WTC11 (cell line): ENCODE data around the gene TMEM184A. TPM values are rescaled to one million over a fixed set of nuclear protein-coding genes. Genes with fewer than 3 reads are reported as not detected.

ENCODE experiments used
- ATAC-seq: fragments of 200-7000 bp; cut with Tn5 transposase; 2 replicates; pipeline ENCODE4 v1.10.0; 2021; ENCODE audit warnings: mild to moderate bottlenecking, moderate library complexity
- CTCF ChIA-PET: fragments of 300-600 bp; sonication (Branson Sonifier 250); formaldehyde crosslinking; loops from one replicate; lab custom pipeline; 2021; ENCODE audit warnings: antibody characterized with exemption; lab: Charles Lee
- POLR2A ChIA-PET: fragments of 350-600 bp; sonication (Branson Sonifier 250); formaldehyde crosslinking; loops from one replicate; lab custom pipeline; 2021; ENCODE audit warnings: antibody characterized with exemption; lab: Charles Lee
- DNase-seq: peaks from one replicate; pipeline ENCODE4 v3.0.0; 2021; ENCODE audit warnings: low spot score
- H3K27ac Mint-ChIP-seq: 2 replicates; pipeline ENCODE4 v1.8.0; 2021; ENCODE audit warnings: mixed read lengths
- H3K27me3 Mint-ChIP-seq: 2 replicates; pipeline ENCODE4 v1.8.0; 2021; ENCODE audit warnings: low read depth, mild to moderate bottlenecking, moderate library complexity, mixed read lengths
- H3K36me3 Mint-ChIP-seq: 2 replicates; pipeline ENCODE4 v1.8.0; 2021; ENCODE audit warnings: mixed read lengths
- H3K4me1 Mint-ChIP-seq: 2 replicates; pipeline ENCODE4 v1.8.0; 2022; ENCODE audit warnings: mixed read lengths
- H3K4me3 Mint-ChIP-seq: 2 replicates; pipeline ENCODE4 v1.8.0; 2021; ENCODE audit warnings: mild to moderate bottlenecking, moderate library complexity, mixed read lengths
- H3K9me3 Mint-ChIP-seq: 2 replicates; pipeline ENCODE4 v1.8.0; 2021; ENCODE audit warnings: mixed read lengths
- AR ChIP-seq: fragments of 250-450 bp; sonication (Bioruptor Pico); IDR thresholded peaks from 2 replicates; pipeline ENCODE4 v1.9.0; 2021; ENCODE audit warnings: mild to moderate bottlenecking
- ARID4B ChIP-seq: sonication (generic); formaldehyde crosslinking; IDR thresholded peaks from 2 replicates; pipeline ENCODE4 v1.8.0; 2023; ENCODE audit warnings: missing genetic modification reagents, mild to moderate bottlenecking, borderline replicate concordance
- CTCF ChIP-seq: fragments of 200-600 bp; IDR thresholded peaks from 2 replicates; pipeline ENCODE4 v1.8.0; 2022; ENCODE audit warnings: antibody characterized with exemption
- EMX1 ChIP-seq: fragments of 250-450 bp; sonication (Bioruptor Pico); IDR thresholded peaks from 2 replicates; pipeline ENCODE4 v1.8.0; 2021; ENCODE audit warnings: mild to moderate bottlenecking
- MLX ChIP-seq: sonication (generic); formaldehyde crosslinking; IDR thresholded peaks from 2 replicates; pipeline ENCODE4 v1.8.1; 2023; ENCODE audit warnings: mild to moderate bottlenecking, missing genetic modification reagents, moderate library complexity
- MXD4 ChIP-seq: fragments of 250-450 bp; sonication (Bioruptor Pico); IDR thresholded peaks from 2 replicates; pipeline ENCODE4 v1.8.0; 2021; ENCODE audit warnings: mild to moderate bottlenecking, moderate library complexity, borderline replicate concordance
- NFYB ChIP-seq: sonication (generic); formaldehyde crosslinking; conservative IDR thresholded peaks from 2 replicates; pipeline ENCODE4 v1.8.0; 2022; ENCODE audit warnings: low read depth, missing genetic modification reagents
- PREB ChIP-seq: sonication (generic); formaldehyde crosslinking; IDR thresholded peaks from 2 replicates; pipeline ENCODE4 v1.8.1; 2022; ENCODE audit warnings: mild to moderate bottlenecking, missing genetic modification reagents, moderate library complexity, borderline replicate concordance
- TCF7 ChIP-seq: sonication (generic); formaldehyde crosslinking; IDR thresholded peaks from 2 replicates; pipeline ENCODE4 v1.8.0; 2022; ENCODE audit warnings: mild to moderate bottlenecking, low read depth, missing genetic modification reagents, moderate library complexity
- TEAD1 ChIP-seq: sonication (generic); formaldehyde crosslinking; IDR thresholded peaks from 2 replicates; pipeline ENCODE4 v1.8.0; 2022; ENCODE audit warnings: mild to moderate bottlenecking, missing genetic modification reagents
- USF1 ChIP-seq: sonication (generic); formaldehyde crosslinking; IDR thresholded peaks from 2 replicates; pipeline ENCODE4 v1.8.0; 2022; ENCODE audit warnings: mild to moderate bottlenecking, missing genetic modification reagents
- ZNF232 ChIP-seq: sonication (generic); formaldehyde crosslinking; IDR thresholded peaks from 2 replicates; pipeline ENCODE4 v1.8.0; 2022; ENCODE audit warnings: mild to moderate bottlenecking, missing genetic modification reagents
- ZNF396 ChIP-seq: fragments of 250-450 bp; sonication (Bioruptor Pico); IDR thresholded peaks from 2 replicates; pipeline ENCODE4 v1.8.0; 2021; ENCODE audit warnings: mild to moderate bottlenecking, moderate library complexity, borderline replicate concordance
- ZNF416 ChIP-seq: fragments of 250-450 bp; sonication (Bioruptor Pico); IDR thresholded peaks from 2 replicates; pipeline ENCODE4 v1.9.0; 2021; ENCODE audit warnings: mild to moderate bottlenecking, inconsistent platforms
- ZNF423 ChIP-seq: fragments of 250-450 bp; sonication (Bioruptor Pico); IDR thresholded peaks from 2 replicates; pipeline ENCODE4 v2.1.2; 2022; ENCODE audit warnings: mild to moderate bottlenecking, moderate library complexity
- ZNF512 ChIP-seq: sonication (generic); formaldehyde crosslinking; IDR thresholded peaks from 2 replicates; pipeline ENCODE4 v1.8.1; 2022; ENCODE audit warnings: missing genetic modification reagents, borderline replicate concordance
- ZNF532 ChIP-seq: fragments of 250-450 bp; sonication (Bioruptor Pico); IDR thresholded peaks from 2 replicates; pipeline ENCODE4 v1.9.0; 2021; ENCODE audit warnings: mild to moderate bottlenecking, borderline replicate concordance
- total RNA-seq: library from RNA; stranded (reverse); gene quantifications from 3 replicates; pipeline ENCODE4 v1.2.3, GENCODE V29; 2021

The TMEM184A gene
- total RNA-seq, 1 experiment from 2014 or later: 1.4 TPM

GRCh38 chr7:1511444-1512422, 44.3 kb downstream of the TMEM184A start (continued):
- no peak for TF ChIP-seq AR (CRISPR knock-in tag)
- no peak for TF ChIP-seq CTCF
- no peak for TF ChIP-seq ZNF396 (CRISPR knock-in tag)
- no peak for TF ChIP-seq TCF7
- no peak for TF ChIP-seq NFYB (CRISPR knock-in tag)
- TF ChIP-seq ARID4B: no peak
- TF ChIP-seq EMX1 (CRISPR knock-in tag): no peak
- TF ChIP-seq ZNF423 (CRISPR knock-in tag): no peak

GRCh38 chr7:1510780-1511154, 45.2 kb downstream of the TMEM184A start:
- no peak overlapping the region for H3K4me3 Mint-ChIP-seq
- ATAC-seq (no peak), DNase-seq (no peak)
- POLR2A ChIA-PET: no interaction called here
- H3K27ac Mint-ChIP-seq: no peak overlapping the region
- H3K4me1 Mint-ChIP-seq: peaks cover 7% of the 10 kb centered on the region
- no peaks in the 10 kb centered on the region for H3K36me3 Mint-ChIP-seq
- no peaks in the 10 kb centered on the region for H3K27me3 Mint-ChIP-seq
- CTCF ChIA-PET: no interaction called here
- H3K9me3 Mint-ChIP-seq: no peaks in the 10 kb centered on the region
- TF ChIP-seq ZNF232 (no peak), PREB (CRISPR knock-in tag) (no peak), ZNF532 (no peak), ZNF512 (CRISPR knock-in tag) (no peak), USF1 (CRISPR knock-in tag) (no peak), TEAD1 (CRISPR knock-in tag) (no peak), MLX (CRISPR knock-in tag) (no peak), MXD4 (no peak), ZNF416 (no peak)
